NCI-H187 treated with DMSO at 0.1 percent for 48 hours (cell line): ENCODE measurements around the gene NPIPB6.
"Not testable (repeated sequence)": the region's sequence is repeated elsewhere in the genome, so short reads cannot be mapped to it uniquely, and the experiment has no call there.

Source experiments
- DNase-seq: peaks from one replicate; lab custom pipeline; 2025; lab: John Stamatoyannopoulos, UW

Gene NPIPB6

DNA sequence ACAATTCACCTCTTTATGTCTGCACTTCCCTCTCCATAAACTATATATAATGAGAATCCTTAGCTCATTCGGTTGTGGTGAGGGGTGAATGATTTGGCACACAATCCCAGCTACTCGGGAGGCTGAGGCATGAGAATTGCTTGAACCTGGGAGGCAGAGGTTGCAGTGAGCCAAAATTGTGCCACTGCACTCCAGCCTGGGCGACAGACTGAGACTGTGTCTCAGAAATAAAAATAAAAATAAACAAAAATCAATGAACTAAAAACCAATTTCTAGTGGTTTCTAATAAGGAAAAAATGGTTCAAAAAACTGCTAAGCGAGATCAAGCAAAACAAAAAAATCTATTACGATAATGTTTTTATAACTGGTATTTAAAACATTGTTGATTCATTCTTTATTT, at the start of gene NPIPB6:
Gene NPIPB6 (minus strand): TSS at position 101 of the 400 bp plus-strand sequence. CDS start 686 bp downstream, outside the sequence.
- not testable (repeated sequence) for DNase-seq

DNA sequence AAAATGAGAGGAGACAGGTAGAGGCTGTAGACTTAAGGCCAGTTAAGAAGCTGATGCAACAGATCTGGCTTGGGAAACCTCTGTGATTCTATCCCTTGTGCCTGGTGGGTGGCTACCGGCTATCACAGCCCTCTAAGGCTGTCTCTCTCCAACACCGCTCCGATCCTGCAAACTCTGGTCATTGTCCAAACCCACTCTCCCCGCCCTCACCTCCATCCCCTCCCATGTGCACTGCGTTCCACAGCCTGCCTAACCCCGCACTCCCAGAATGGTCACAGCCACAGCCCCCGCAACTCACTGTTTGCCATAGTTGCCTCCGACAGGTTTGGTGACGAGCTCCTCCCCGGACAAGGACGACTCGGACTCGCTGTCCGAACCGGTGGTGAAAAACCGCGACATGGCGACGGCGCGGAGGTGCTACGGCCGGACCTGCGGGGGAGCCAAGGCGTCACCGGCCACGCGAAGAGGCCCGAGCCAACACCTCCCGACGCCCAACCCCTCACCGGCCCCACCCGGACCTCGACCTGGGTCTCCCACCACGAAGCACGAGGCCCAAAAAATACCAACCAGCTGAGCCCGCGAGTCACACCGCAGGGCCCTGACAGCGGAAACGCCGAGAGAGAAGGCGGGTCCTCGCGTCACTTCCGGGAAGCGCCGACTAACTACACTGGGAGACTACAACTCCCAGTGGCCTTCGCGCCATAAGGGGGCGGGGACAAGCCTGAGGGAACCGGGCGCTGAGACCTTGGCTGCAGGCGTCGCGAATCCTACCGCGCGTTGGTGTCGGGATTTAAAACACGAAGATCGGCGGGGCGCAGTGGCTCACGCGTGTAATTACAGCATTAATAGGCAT, 40.1 kb upstream of the NPIPB6 start, which contains the start of gene EIF3CL:
Gene EIF3CL (minus strand): TSS at position 622 of the 853 bp plus-strand sequence. CDS start 223 bp downstream, at position 399.
- not testable (repeated sequence) for DNase-seq

DNA sequence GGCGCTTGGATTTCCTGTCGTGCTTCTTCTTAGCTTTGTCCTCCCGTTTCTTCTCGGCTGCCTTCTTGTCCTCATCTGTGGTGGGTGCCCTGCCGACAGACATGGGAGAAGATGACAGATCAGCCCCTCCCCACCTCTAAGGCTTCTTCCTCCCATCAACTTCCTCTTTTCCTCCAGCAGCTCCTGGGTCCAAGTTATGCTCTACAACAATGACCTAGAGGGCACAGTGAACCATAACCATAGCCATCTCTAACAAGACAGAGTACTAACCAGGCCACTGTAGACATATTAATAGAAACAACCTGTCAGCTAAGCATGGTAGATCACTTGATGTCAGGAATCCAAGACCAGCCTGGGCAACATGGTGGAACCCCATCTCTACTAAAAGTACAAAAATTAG, 28.7 kb upstream of the NPIPB6 start:
- not testable (repeated sequence) for DNase-seq

GRCh38 chr16:28382177-28382867, 19.0 kb upstream of the NPIPB6 start:
- not testable (repeated sequence) for DNase-seq

DNA sequence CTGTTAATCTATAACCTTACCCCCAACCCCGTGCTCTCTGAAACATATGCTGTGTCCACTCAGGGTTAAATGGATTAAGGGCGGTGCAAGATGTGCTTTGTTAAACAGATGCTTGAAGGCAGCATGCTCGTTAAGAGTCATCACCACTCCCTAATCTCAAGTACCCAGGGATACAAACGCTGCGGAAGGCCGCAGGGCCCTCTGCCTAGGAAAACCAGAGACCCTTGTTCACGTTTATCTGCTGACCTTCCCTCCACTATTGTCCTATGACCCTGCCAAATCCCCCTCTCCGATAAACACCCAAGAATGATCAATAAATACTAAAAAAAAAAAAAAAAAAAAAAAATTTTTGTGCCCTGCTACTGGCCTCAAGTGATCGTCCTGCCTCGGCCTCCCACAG, 14.5 kb upstream of the NPIPB6 start:
- not testable (repeated sequence) for DNase-seq

- DNase-seq = not testable (repeated sequence)
These were observed 13.9 kb upstream of the NPIPB6 start for GRCh38 chr16:28377108-28377625.

DNA sequence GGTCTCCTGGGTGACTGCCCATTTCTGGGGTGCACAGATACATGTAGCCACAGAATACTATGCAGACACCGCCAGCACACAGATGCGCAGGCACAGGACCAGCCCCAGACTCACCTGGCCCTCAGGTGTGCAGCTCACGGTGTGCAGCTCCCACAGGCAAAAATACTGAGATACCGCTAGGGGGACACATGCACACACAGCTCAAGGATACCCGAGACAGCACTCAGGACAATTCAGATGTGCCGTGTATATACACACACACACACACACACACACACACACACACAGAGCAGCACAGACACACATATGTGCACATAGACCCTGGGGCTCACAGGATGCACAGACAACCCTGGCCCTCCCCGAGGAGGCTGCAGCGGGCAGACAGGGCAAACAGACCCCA, 11.8 kb upstream of the NPIPB6 start:
- not testable (repeated sequence) for DNase-seq

- not testable (repeated sequence) for DNase-seq
These were observed 11.0 kb upstream of the NPIPB6 start for GRCh38 chr16:28374281-28374680.

DNA sequence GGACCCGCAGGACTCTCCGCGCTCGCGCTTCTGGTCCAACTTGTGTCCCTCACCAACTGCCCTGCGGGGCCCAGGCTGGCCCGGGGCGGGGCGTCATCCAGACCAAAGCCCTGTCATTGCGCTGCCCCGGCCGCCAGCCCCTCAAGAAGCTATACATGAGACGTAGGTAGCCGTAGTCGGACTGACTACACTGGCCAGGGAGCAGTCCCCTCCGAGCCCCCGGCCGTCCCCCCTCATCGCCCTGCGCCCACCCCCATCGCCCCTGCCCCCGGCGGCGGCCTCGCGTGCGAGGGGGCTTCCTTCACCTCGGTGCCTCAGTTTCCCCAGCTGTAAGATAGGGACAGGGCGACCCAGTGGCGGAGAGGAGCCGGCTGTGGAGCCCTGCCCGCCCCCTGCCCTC, 4.6 kb upstream of the NPIPB6 start:
- not testable (repeated sequence) for DNase-seq

DNA sequence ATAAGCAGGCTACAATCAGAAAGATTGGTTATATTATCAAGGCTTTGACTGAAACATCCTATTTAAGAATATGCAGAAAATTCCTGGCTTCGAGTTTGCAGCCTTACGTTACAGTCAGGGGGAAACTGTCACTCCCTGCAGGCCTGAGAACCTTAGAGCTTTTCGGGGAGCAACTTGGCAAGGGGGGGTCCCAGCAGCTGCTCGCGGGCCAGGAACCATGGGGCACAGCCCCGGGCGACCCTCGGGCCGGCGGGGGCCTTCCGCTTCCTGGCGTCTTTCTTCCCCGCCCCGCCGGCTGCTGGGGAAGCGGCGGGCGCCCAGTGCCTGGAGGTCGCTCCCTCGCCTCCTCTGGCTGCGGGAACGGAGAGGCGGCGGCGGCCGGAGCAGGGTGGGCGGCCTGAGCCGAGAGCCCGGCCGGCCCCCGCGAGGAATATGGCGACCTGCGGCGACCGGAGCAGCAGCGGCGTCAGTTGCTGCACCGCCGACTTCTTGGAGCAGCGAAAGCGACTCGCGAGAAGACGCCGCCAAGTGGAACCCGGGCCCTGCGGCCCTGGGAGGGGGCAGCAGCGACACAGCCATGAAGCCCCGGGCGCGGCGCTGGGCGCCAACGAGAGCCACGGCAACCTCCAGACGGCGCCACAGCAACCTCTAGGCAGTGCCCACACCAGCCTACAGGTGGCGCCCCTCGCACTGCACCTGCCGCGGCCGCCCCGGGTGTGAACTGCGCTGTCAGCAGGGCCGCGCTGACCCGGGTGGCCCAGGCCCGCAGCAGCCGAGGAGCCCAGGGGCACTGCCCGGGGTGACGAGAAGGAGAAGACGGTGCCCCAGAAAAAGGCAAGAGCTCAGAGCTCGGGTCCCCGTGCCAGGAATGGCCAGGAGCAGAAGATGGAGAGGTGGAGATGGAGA, 1.2 kb upstream of the NPIPB6 start:
- not testable (repeated sequence) for DNase-seq

DNA sequence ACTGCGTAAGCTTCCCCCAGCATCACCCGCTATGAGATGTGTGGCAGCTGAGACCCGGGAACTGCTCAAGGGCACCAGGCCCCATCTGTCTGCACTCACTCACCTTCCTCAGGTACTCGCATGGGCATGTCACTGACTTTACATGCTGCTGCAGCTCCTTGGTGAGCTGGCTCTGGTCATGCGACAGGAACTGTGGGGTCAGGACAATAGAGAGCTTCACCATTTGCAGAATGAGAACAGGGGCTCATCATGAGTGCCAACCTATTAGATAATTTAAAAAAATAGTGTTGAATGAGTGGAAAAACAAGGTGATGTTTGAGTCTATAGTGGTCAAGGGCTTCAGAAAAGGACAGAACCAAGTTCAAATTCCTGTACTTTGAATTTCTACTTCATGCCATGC, 708 bp downstream of the NPIPB6 start:
- DNase-seq = not testable (repeated sequence)

DNA sequence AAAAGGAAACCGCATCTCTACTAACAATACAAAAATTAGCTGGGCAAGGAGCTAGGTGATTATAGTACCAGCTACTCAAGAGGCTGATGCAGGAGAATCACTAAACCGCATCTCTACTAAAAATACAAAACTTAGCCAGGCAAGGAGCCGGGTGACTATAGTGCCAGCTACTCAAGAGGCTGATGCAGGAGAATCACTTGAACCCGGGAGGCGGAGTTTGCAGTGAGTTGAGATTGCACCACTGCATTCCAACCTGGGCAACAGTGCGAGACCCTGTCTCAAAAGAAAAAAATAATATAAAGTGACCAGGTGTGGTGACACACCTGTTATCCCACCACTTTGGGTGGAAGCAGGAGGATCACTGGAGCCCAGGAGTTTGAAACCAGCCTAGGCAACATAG, 25.1 kb downstream of the NPIPB6 start:
- not testable (repeated sequence) for DNase-seq

GRCh38 chr16:28336940-28337710, 26.2 kb downstream of the NPIPB6 start:
- DNase-seq = not testable (repeated sequence)

DNA sequence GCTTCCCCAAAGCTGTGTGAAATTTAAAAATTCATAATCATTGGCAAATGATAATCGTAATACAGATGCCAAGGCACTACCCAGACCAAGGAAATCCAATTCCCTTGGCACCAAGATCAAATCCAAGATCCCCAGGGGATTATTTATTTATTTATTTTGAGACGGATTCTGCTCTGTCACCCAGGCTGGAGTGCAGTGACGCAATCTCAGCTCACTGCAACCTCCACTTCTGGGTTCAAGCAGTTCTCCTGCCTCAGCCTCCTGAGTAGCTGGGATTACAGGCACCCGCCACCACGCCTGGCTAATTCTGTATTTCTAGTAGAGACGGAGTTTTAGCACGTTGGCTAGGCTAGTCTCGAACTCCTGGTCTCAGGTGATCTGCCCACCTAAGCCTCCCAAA, 27.6 kb downstream of the NPIPB6 start:
- not testable (repeated sequence) for DNase-seq

GRCh38 chr16:28332632-28333031, 30.7 kb downstream of the NPIPB6 start:
- not testable (repeated sequence) for DNase-seq

GRCh38 chr16:28330981-28331380, 32.3 kb downstream of the NPIPB6 start:
- DNase-seq = not testable (repeated sequence)

- not testable (repeated sequence) for DNase-seq
These were observed 33.1 kb downstream of the NPIPB6 start for GRCh38 chr16:28330232-28330631.

DNA sequence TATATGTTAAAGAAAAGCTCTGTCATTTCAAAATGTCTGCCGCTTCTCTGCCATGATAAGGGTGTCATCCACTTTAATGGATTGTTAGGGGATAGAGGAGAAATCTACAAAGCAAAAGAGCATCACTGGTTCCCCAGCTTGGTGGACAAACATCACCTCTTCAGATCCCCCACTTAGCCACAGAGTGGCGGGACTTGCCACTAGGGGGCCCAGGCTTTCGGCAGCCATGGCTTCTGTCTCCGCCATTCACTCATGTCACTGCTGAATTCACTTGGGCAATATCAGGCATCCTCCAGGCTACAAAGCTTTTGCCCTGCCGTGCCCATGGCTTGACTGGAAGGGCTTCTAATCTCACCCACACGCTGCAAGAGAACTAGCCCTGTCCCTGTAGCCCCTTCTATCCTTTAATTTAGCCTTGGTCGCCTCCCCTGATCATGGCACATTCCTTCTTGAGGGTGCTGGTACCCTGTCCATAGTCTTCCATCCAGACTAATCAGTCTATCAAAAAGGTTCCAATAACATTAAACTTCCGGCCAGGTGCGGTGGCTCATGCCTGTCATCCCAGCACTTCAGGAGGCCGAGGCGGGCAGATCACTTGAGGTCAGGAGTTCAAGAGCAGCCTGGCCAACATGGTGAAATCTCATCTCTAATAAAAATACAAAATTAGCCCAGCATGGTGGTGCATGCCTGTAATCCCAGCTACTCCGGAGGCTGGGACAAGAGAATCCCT, 36.3 kb downstream of the NPIPB6 start:
- DNase-seq = no peak

DNA sequence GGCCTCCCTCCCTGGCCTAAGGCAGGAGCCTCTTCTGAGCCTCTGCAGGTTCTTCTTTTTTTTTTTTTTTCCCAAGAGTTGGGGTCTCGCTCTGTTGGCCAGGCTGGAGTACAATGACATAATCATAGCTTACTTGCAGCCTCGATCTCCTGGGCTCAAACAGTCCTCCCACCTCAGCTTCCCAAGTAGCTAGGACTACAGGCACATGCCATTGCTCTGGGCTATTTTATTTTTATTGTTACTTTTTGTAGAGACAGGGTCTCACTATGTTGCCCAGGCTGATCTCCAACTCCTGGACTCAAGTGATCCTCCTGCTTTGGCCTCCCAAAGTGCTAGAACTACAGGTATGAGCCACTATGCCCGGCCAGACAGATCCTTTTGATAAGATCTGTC, 38.4 kb downstream of the NPIPB6 start:
- no peak for DNase-seq

DNA sequence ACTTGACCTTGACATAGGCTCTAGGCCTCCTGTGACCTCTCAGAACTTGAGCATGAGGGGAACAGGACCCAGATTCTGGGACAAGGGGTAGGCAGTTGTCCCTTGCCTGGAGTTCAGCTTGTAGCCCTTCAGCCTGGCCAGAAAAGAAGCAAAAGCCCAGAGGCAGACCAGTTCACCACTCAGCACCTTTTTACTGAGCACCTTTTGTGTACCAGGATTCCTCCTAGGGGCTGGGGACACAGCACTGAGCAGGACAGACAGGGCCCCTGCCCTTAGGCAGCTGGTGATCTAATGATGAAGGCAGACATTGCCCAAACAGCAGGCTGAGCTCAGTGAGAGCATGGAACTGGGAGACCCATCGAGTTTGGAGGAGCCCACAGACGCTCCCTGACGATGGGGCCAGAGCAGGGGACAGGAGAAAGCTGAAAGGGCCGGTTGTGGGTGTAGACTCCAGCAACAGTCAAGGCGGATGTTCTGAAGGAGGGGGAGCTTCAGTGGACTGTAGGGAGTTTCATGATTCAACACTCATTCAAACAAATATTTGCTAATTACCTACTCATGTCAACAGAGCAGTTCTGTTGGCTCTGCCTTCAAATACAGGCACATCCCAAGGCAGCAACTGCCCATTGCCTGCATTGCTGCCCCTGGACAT, 38.9 kb downstream of the NPIPB6 start:
- DNase-seq = no peak
